GM18502 (cell line): Measurements from ENCODE around the gene RPS23.

Source experiments
- ATAC-seq: cut with Tn5 transposase; IDR thresholded peaks from one replicate; pipeline ENCODE4 v1.9.1; 2021; ENCODE audit warnings: mild to moderate bottlenecking; ENCODE audit not compliant: unreplicated experiment, poor library complexity

Gene RPS23

DNA sequence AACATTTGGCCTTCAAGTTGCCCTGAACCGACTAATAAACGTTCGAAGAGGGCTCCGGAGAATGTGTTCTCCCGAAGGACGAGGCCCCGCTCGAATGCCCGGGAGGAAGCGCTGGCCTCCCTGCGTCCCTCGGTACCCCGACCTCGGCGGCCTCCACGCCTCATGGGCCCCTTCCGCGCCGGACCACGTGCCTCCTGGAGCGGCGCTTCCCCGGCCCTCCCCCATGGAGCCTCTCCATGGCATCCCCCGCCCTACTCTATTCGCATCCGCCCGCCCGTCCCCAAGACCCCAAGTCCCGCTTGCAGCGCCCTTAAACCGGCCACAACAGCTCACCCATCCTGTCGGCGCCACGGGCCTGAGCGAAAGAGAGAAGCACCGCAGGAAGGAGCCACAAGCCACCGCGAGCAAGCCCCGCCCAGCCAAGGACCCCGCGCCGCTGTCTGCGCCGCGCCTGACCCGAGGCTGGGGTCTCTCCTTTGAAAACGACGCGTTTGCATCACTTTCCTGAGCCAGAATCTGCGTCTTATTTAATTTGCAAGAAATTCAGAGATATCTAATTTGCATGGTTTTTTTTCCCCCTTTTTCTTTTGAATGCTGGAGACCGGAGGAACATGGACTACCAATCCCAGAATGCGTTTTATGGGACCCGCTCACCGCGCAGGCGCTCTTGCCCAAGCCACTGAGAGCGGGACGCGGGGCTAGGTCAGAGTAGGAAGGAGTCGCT, at the start of gene RPS23:
Gene RPS23, minus strand, starts transcription at position 368 of the 724 bp plus-strand sequence. Its CDS starts 31 bp downstream, at position 337.
- ATAC-seq: peak; percentile 93

DNA sequence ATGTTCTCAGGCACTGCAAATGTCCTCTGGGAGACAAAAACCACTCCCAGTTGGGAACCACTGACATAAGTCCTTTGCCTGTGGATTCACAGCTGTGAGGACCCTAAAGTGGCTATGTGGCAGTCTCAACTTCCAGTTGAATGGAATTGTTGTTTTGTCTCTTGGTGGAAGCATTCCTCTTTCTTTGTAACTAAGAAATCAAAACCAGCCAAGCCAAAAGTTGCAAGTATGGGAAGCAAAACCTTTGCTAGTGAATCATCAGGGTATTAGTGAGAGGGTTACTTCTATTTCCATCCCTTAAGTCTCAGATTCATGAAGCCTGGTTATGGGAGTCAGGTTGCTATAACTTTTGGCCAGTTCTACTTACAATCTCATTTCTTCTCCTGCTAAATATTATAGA, 49.8 kb upstream of the RPS23 start:
- no peak for ATAC-seq

DNA sequence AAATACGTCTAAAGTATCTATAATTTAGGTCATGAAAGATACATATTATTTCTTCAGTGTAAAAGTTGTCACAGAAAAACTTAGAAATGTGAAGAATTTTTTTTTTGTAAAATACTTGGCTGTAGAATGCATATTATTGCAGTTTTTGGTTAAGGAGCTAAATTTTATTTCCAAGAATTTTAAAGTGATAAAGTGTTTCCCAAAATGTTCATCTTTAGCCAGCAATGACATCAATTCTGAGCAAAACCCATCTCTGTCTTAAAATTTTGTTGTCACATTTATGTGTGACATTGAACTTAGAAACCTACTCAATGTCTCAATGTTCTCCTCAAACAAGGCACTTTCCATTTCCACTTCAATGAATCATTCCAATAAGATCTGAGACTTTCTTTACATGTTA, 47.8 kb upstream of the RPS23 start:
- no peak for ATAC-seq

DNA sequence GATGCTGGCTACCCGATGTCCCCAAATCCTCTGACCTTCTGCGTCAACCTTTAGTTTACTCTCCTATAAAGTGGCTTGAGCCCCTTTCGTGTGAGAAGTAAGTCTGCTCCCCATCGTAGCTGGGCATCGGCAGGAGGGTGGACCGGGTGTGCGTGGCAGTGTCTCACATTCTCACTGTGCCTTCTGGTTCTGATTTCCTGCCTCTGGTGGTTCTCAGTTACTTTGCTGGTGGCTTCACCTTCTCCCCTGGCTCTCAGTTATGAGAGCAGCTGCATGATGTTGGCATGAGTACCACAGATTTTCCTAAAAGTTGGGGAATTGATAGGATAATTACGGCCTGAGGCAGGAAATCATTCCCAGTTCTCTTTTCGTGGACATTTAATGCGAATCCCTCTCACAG, 47.0 kb upstream of the RPS23 start:
- no peak for ATAC-seq

DNA sequence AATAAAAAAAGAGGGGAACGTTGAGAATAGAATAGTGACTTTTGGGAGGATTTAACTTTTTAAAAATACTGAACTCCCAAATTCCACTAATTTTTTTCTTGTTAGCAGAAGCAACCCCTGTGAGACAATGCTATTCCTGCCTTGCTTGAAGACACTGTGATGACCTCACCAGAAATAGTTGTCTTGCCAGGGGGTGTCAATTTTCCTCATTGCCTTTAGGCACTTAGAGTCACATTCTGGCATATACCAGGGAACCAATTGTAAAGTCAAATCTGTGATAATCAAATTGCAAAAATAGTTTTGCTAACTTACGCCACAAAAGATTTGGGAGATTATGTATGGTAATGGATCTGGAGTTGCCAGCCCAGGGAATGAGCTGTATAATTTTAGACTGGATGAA, 42.8 kb upstream of the RPS23 start:
- no peak for ATAC-seq

DNA sequence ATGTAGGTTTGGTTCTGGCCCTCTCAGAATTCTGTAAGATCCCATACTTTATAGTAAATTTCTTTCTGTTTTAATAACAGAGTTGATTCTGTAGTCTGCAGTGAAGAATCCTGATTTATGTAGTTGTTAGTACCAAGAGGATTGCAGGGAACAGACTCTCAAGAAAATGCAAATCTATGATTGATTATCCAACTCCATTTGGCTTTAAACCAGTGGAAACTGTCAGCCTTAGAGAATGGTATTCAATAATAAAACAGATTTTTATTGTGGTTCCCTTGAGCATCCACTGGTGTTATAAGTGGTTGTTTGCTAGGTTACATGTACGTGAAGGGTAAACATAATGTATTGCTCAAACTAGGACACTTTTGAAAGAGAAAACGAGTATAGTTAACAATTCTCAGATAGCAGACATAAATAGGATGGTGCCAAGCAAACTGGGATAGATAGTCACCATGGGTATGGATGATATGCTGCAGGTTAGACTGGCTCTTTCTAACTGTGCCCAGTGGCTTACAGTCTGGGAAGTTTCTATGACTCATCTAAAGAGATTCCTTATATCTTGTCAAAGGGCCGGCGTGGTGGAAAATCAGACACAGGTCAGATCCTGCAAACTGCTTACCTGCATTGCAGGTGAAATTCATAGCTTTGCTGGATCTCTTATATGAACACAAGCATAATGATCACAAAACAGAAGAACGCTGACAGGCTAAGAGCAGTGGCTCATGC, 41.7 kb upstream of the RPS23 start:
- no peak for ATAC-seq

DNA sequence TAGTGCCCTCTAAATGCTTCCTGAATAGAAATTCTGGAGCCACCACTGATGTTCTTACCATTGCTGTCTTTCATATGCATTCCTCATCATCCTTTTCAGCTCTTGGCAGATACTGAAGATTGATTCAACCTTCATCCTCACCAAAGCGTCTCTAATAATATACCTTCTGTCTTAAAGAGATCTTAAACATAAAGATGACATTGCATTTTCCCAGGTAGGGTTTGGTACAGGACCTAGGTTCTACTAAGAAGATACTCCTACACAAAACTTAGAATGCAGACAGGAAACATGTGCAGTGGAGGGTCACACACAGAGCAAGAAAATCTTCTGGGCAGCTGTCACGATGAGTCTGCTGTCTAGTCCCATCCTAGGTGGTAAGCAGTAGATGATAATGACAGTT, 41.0 kb upstream of the RPS23 start:
- no peak for ATAC-seq

DNA sequence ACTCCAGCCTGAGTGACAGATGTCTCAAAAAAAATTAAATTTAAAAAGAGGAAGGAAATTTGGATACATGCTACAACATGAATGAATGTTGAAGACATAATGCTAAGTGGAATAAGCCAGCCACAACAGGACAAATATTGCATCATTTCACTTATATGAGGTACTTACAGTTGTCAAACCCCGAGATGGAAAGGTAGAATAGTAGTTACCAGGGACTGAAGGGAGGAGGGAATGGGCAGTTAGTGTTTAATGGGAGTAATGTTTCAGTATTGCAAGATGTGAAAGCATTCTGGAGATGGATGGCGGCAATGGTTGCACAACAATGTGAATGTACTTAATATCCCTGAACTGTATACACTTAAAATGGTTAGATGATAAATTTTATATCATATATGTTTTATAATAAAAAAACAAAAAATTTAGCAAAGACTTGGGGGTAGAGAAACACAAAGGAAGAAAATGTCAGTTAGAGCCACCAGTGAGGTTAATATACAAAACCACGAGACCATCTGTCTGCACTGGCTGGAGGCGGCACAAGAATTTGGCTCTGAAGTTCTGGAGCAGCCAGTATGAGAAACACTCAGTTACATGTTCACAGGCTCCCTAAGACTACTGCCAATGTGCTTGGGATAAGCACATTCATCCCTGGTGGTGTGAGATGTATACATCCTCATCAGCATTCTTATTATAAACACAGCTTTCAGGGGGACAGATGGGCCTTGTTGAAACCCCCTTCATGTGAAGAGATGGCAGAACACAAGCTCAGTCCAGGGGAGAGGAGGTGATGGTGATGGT, 37.0 kb upstream of the RPS23 start:
- ATAC-seq: no peak

DNA sequence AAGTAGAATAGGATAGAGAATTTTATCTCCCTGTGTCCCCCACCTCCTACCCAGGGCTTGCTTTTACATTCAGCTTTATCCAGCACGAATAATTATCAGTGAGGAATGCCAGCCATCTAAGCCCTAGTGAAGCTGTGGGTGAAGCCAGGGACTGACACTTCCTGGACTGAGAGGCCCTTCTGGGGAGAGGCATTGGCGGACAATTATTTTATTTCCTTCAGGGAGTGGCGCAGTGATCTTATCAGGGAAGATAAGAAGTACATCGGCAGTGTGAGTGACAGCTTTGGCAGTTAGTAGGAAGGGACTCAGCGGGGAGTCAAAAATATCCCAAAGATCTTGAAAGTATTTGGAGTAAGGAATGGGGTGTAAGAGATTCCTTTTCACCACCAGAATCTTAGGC, 34.9 kb upstream of the RPS23 start:
- no peak for ATAC-seq

DNA sequence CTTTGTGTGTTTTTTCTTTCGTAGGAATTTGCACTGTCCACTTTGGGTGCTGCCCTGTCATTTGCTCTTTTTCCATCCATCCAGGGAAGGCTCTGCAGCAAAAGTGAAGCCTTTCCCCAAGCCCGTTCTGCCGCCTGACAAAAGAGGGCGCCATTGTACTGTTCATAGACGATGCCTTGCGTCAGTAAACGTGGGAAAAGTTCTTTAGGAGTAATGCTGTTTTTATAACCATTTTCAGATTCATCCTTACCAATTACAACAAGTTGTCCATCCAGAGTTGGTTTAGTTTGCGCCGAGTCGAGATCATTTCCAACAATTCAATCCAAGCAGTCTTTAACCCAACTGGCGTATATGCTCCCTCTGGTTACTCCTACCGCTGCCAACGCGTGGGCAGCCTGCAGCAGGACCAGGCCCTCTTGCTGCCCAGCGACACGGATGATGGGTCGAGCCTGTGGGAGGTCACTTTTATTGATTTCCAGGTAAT, 34.3 kb upstream of the RPS23 start:
- no peak for ATAC-seq

DNA sequence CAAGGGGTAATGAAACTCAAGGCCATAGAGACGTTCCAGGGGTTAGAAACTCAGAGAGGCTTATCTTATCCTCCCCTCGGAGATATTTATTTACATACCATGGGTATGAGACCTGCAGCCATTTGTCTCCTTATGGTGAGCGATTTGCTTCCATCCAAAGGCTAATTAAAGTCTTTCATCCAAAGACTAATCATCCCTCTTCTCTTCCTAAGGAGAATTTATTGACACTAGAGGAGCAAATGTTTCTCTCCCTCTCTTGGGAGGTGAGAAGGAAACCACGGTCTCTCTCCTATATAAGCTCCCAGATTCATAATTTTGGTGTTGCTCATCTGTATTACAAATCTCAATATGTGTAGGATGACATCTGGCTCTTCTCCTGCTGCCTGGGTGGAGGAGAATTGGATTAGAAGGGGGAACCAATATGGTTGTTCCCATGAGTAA, 31.0 kb upstream of the RPS23 start:
- ATAC-seq: no peak

DNA sequence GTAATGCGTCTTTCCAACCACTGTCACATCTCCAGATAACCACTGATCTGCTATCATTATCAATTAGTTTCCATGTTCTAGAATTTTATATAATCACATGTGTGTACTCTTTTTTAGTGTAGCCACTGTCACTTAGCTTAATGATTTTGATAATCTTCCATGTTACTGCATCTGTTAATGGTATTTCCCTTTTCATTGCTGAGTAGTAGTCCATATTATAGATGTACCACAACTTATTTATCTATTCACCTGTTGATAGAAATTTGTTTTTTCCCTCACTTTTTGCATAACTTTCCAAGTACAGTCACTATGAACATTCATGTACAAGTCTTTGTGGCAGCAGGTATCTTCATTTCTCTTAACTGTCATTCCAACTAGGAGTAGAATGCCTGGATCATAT, 30.3 kb upstream of the RPS23 start:
- no peak for ATAC-seq

DNA sequence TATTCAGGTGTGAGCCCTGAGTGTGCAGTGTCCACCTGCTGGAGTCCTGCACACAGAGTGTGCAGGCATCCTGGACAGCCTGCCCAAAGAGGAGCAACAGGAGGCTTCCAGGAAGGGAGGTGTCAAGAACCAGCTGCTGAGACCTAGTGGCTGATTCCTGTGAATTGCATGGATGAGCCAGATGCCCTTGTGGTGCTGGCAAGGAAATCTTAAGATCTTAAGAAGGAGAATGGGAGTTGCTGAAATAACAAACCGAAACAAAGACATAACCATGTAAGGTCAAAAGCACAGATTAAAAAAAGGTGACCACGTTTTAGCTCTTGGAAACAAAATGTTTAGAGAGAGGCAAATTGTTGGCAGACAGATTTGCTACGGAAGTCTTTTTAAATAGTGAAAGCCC, 29.3 kb upstream of the RPS23 start:
- ATAC-seq: no peak

DNA sequence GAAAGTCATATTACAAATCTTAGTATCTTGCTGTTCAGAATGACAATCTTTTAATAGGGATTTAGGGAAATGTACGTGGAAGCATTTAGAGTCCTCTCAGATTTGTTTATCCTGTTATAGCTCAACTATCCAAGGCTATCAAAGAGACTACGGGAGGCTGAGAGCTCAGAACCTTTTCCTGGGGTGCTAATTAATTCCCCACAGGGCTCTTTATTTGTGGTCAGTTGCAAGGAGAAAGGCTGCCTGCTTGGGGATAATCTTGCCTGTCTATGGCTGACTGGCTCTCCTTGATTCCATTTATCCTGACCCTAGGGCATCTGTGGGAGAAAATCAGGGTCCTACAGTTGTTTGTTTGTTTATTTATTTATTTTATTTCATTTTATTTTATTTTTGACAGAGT, 28.0 kb upstream of the RPS23 start:
- ATAC-seq: no peak

DNA sequence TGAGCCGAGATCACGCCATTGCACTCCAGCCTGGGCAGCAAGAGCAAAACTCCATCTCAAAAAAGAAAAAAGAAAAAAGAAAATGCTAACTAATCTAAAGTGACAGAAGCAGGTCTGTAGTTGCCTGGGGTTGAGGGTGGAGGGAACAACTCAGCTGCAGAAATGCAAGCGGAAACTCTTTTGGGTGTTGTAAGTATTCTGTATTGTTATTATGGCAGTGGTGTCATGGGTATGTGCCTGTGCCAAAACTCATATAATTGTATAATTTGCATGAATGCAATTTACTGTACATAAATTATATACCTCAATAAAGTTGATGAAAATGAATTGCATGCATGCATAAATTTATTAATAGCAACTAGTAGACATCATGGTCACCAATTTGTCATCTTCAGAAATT, 23.0 kb upstream of the RPS23 start:
- no peak for ATAC-seq

DNA sequence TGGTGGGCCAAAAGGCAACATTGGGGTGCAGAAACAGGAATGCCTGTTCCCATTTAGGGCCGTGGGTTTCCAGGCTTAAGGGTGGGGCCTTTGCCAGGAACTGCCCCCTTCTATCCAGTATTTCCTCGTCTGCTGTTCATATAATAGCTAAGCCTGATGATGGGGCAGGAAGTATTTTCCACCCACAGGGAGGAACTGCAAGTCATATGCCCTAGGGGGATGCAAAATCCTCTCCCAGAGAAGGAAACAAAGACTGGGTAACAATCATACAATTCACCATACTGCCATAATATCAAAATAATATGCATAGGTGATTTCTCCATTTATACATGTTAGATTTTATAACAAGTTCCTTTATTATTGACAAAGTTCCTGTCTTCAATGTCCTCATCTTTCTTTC, 20.5 kb upstream of the RPS23 start:
- no peak for ATAC-seq

DNA sequence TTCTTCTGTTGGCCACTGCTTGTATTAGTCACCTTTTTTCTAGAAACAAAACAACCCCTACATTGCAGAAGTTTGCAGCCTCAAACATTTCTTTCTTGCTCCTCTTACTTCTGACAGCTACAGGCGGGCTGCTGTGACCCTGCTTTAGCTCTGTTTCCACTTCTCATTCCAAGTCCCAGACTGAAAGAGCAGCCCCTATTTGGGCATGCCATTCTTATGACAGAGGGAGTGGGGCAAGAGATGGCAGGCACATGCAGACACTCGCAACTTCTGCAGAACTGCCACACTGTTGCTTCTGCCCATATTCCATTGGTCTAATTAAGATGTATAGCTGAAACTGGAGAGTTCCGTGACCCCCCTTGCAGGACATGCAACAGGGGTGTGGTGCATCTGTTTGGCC, 19.6 kb upstream of the RPS23 start:
- ATAC-seq: no peak

DNA sequence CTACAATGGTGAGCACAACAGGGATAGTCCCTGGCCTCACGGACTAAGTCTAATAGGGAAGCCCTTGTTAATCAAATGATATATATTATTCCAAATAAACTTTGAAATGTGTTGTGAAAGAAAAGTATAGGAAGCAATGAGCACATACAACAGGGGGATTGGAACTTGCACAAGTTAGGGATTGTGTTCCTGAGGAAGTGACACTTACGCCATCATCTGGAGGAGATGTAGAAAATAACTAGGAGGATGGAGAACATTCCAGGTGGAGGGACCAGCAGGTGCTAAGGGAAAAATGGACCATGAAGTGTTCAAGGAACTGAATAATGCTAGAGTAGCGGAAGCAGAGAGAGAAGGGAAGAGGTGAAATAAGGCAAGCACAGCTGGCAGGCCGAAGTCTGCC, 18.8 kb upstream of the RPS23 start:
- no peak for ATAC-seq

DNA sequence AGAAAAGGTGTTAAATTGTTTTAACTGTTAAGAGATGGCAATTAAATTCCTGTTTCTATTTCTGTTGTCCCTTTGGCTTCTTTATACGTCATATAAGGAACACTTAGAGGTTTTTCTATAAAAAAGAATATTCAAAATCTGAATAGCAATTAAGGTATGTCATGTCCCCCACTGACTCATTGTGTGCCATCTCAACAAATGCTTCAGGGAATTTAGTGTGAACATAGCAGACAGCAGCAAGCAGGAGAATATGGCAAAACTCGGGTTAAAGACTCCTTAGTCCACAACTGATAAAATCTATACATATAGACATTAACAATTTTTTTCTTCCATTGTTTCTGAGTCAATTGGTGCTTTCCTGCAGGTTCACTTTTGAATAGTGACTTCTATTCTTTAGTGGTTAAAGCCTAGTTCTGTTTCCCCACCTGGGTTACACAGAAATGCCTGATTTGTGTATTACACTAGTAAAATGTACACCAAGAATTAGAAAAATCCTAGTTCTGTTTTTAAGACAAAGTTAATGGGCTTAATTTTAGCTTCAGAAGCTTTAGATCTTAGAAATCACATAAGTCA, 17.9 kb upstream of the RPS23 start:
- no peak for ATAC-seq

DNA sequence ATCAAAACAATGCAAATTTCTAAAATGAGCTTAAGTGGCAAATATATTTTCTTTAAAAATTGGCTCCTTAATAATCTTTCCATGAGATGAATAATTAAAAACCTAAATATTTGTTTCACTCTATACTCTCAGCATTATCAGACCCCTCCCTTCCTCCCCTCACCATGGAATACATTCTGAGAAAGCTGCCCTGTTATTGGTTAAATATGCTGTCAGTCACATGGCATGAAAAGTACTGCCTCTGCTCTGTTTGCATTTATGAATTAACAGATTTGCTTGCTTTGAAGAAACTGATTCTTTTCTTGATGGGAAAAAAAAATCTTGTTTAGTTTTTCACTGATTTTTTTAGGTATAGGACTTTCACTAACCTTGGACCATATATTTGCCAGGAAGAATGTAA, 17.0 kb upstream of the RPS23 start:
- ATAC-seq: no peak

DNA sequence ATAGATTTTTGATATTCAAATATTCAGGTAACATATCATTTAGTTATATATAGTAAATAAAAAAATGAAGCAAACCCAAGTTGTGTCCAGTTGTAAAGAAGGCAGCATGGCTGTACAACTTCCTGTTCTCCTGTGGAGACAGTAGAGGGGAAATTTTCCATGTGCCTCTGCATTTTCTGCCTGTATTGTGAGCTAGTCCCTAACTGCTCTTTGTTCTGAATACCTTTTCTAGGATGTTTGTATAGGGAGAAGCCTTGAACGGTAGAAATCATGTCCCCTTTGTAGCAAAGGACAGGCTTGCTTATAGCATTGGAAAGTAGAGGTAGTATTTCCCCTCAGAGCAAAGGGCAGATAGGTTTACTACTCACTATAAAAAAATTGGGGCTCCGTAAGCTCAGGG, 13.3 kb upstream of the RPS23 start:
- ATAC-seq: no peak
